ENCODE measurements around the gene GUCY1B1. TPM values are rescaled to one million over a fixed set of nuclear protein-coding genes. Genes with fewer than 3 reads are reported as not detected.

The GUCY1B1 gene
- total and polyA plus RNA-seq, 11 donors: 12.5 to 30.7 (median 18.5) TPM

DNA sequence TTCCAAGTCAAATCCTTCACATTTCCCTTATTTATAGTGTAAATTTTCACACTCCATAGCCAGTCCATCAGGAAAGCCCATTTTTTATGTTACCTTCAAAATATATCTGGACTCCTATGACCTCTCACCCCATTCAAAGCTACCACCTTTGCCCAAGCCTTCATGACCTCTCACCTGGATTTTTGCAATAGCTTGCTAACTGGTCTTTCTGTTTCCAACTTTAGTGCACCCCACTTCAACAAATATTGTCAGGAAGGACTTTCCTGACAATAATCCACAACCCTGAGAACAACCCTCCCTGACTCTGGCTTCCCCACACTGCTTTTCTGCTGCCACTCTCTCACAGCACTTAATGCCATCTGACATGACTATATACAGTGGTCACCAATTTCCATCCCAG lies 73.8 kb downstream of the GUCY1B1 start:
- Histone ChIP-seq H3K4me3 (no peak overlapping the region), H3K36me3 (no peaks in the 10 kb centered on the region), H3K27me3 (no peaks in the 10 kb centered on the region), H3K4me1 (no peaks in the 10 kb centered on the region), H3K9me3 (no peaks in the 10 kb centered on the region), H3K27ac (no peak overlapping the region)
- TF ChIP-seq POLR2A (IDR thresholded peaks at IDR 0.05) (no peak), CTCF (IDR thresholded peaks at IDR 0.05) (no peak)
- ATAC-seq (no peak), DNase-seq (no peak)
- intact Hi-C loops (cut with DNase I): no loop called here

GRCh38 chr4:155837203-155837796 lies 78.5 kb downstream of the GUCY1B1 start:
- H3K27ac ChIP-seq: no peak overlapping the region
- intact Hi-C loops (cut with DNase I): no loop called here
- DNase-seq: no peak
- ATAC-seq: no peak
- no peaks in the 10 kb centered on the region for H3K4me1 ChIP-seq
- H3K4me3 ChIP-seq: no peak overlapping the region
- WGBS, 4 donors: 61 to 67% (median 66%) methylated on average over 1 of the region's 1 CpG
- TF ChIP-seq POLR2A (IDR thresholded peaks at IDR 0.05) (no peak), CTCF (IDR thresholded peaks at IDR 0.05) (no peak)
- no peaks in the 10 kb centered on the region for H3K9me3 ChIP-seq
- H3K27me3 ChIP-seq: no peaks in the 10 kb centered on the region
- H3K36me3 ChIP-seq: no peaks in the 10 kb centered on the region

- H3K36me3 ChIP-seq: no peaks in the 10 kb centered on the region
- ATAC-seq: no peak
- no peak overlapping the region for H3K4me3 ChIP-seq
- H3K4me1 ChIP-seq: no peaks in the 10 kb centered on the region
- no peaks in the 10 kb centered on the region for H3K27me3 ChIP-seq
- no peak overlapping the region for H3K27ac ChIP-seq
- TF ChIP-seq CTCF (IDR thresholded peaks at IDR 0.05): no peak
- TF ChIP-seq POLR2A (IDR thresholded peaks at IDR 0.05): no peak
- peaks cover 0 to 3% (median 0%) of the 10 kb centered on the region in 12 donors for H3K9me3 ChIP-seq
- no peak for DNase-seq
- intact Hi-C loops (cut with DNase I): no loop called here
Observed at GRCh38 chr4:155842080-155842479, 83.3 kb downstream of the GUCY1B1 start.

GRCh38 chr4:155846929-155847328 lies 88.1 kb downstream of the GUCY1B1 start:
- DNase-seq (no peak), ATAC-seq (no peak)
- H3K4me3 ChIP-seq: no peak overlapping the region
- no peaks in the 10 kb centered on the region for H3K27me3 ChIP-seq
- TF ChIP-seq POLR2A (IDR thresholded peaks at IDR 0.05) (no peak), CTCF (IDR thresholded peaks at IDR 0.05) (no peak)
- no peaks in the 10 kb centered on the region for H3K4me1 ChIP-seq
- intact Hi-C loops (cut with DNase I): no loop called here
- no peaks in the 10 kb centered on the region for H3K36me3 ChIP-seq
- no peak overlapping the region for H3K27ac ChIP-seq
- peaks cover 0 to 17% (median 3%) of the 10 kb centered on the region in 12 donors for H3K9me3 ChIP-seq

Measured in heart left ventricle (tissue), 16 donors.